CD14-positive monocyte (primary cell): ENCODE results near the gene RANBP10. TPM values are rescaled to one million over a fixed set of nuclear protein-coding genes. Genes with fewer than 3 reads are reported as not detected.

Experiments
- DNase-seq, 3 donors: peaks; one replicate each; pipeline ENCODE4 v3.0.0-alpha.2; 2011 to 2022
- H2AFZ ChIP-seq: 2 replicates; pipeline ENCODE4 v1.6.0; 2012; ENCODE audit warnings: mild to moderate bottlenecking, low read depth, low read length, inconsistent platforms; ENCODE audit not compliant: insufficient read depth, poor library complexity, severe bottlenecking
- H3K27ac ChIP-seq, 2 donors: 1 replicate in 1 of 2; 2 replicates in 1 of 2; pipeline ENCODE4 v1.5.1; 2012 to 2013; ENCODE audit warnings: low read length in 2 of 2, control low read depth in 1 of 2, inconsistent platforms in 1 of 2, low read depth in 1 of 2, mild to moderate bottlenecking in 1 of 2
- H3K27me3 ChIP-seq, 2 donors: one replicate each; pipeline versions ENCODE4 v1.6.0 to v1.6.1; 2011 to 2013; ENCODE audit warnings: low read length in 2 of 2; ENCODE audit not compliant: control insufficient read depth in 2 of 2, insufficient read depth in 2 of 2
- H3K36me3 ChIP-seq, 2 donors: replicated peaks in 1 of 2; 1 replicate in 1 of 2; 2 replicates in 1 of 2; pipeline versions ENCODE4 v1.5.1 to v1.6.1; 2012 to 2013; ENCODE audit warnings: low read length in 2 of 2, control low read depth in 1 of 2, inconsistent platforms in 1 of 2, mild to moderate bottlenecking in 1 of 2; ENCODE audit not compliant: insufficient read depth in 2 of 2, control insufficient read depth in 1 of 2
- H3K4me1 ChIP-seq, 2 donors: 1 replicate in 1 of 2; 2 replicates in 1 of 2; pipeline versions ENCODE4 v1.5.1 to v1.6.1; 2012 to 2013; ENCODE audit warnings: low read length in 2 of 2, control low read depth in 1 of 2, inconsistent platforms in 1 of 2, mild to moderate bottlenecking in 1 of 2, moderate library complexity in 1 of 2; ENCODE audit not compliant: insufficient read depth in 2 of 2, control insufficient read depth in 1 of 2
- H3K4me2 ChIP-seq: replicated peaks from 2 replicates; pipeline ENCODE3; 2012; ENCODE audit warnings: low read length, moderate library complexity, mild to moderate bottlenecking; ENCODE audit not compliant: poor library complexity, severe bottlenecking; ENCODE audit errors: extremely low read depth
- H3K4me3 ChIP-seq, 3 experiments: fragments of 200-600 bp in 1 of 3; sonication (generic) in 1 of 3; replicated peaks in 1 of 3; 1 replicate in 2 of 3; 2 replicates in 1 of 3; pipeline ENCODE4 v1.5.1; 2011 to 2013; ENCODE audit warnings: low read length in 3 of 3, mild to moderate bottlenecking in 3 of 3, control low read depth in 2 of 3, low read depth in 2 of 3, inconsistent platforms in 1 of 3, moderate library complexity in 1 of 3
- H3K79me2 ChIP-seq: 2 replicates; pipeline ENCODE4 v1.6.0; 2012; ENCODE audit warnings: mild to moderate bottlenecking, control low read depth, inconsistent platforms, low read length, moderate library complexity; ENCODE audit not compliant: insufficient read depth
- H3K9ac ChIP-seq: 2 replicates; pipeline ENCODE4 v1.6.0; 2017; ENCODE audit warnings: low read length, mild to moderate bottlenecking; ENCODE audit not compliant: insufficient read depth, poor library complexity, severe bottlenecking
- H3K9me3 ChIP-seq, 2 donors: replicated peaks in 1 of 2; 1 replicate in 1 of 2; 2 replicates in 1 of 2; pipeline versions ENCODE4 v1.5.1 to v1.6.1; 2012 to 2013; ENCODE audit warnings: low read length in 2 of 2, control low read depth in 1 of 2; ENCODE audit not compliant: control insufficient read depth in 1 of 2, insufficient read depth in 1 of 2
- H4K20me1 ChIP-seq: 2 replicates; pipeline ENCODE4 v1.6.0; 2012; ENCODE audit warnings: mild to moderate bottlenecking, low read length, control low read depth, moderate library complexity; ENCODE audit not compliant: insufficient read depth
- H3K27ac Mint-ChIP-seq, 7 donors: one replicate each; pipeline ENCODE4 v1.8.0; 2020; ENCODE audit warnings: mild to moderate bottlenecking in 7 of 7, mixed read lengths in 7 of 7, moderate library complexity in 6 of 7, inconsistent platforms in 2 of 7
- H3K27me3 Mint-ChIP-seq, 3 donors: one replicate each; pipeline ENCODE4 v1.8.0; 2021 to 2022; ENCODE audit warnings: low read depth in 3 of 3, mild to moderate bottlenecking in 3 of 3, mixed read lengths in 3 of 3, moderate library complexity in 3 of 3, inconsistent platforms in 1 of 3
- H3K36me3 Mint-ChIP-seq, 2 donors: one replicate each; pipeline ENCODE4 v1.8.0; 2020; ENCODE audit warnings: mixed read lengths in 2 of 2, inconsistent platforms in 1 of 2, mild to moderate bottlenecking in 1 of 2
- H3K4me1 Mint-ChIP-seq: one replicate; pipeline ENCODE4 v1.8.0; 2020; ENCODE audit warnings: mild to moderate bottlenecking, mixed read lengths
- H3K4me3 Mint-ChIP-seq, 2 donors: one replicate each; pipeline ENCODE4 v1.8.0; 2020; ENCODE audit warnings: mild to moderate bottlenecking in 2 of 2, mixed read lengths in 2 of 2, moderate library complexity in 1 of 2
- H3K9me3 Mint-ChIP-seq, 7 donors: one replicate each; pipeline ENCODE4 v1.8.0; 2020 to 2022; ENCODE audit warnings: mixed read lengths in 7 of 7, mild to moderate bottlenecking in 6 of 7, moderate library complexity in 6 of 7, inconsistent platforms in 2 of 7
- WGBS: methylation state at CpG from one replicate; pipeline ENCODE4 v1.1.5; 2013; ENCODE audit warnings: missing lambda C conversion rate; ENCODE audit not compliant: insufficient coverage; 5-methylcytosine and 5-hydroxymethylcytosine counted together
- intact Hi-C, 2 donors: fragments of 100-400 bp; cut with micrococcal nuclease; formaldehyde crosslinking; loops; one replicate each; pipeline versions ENCODE4 v1.15.0 to v1.15.1; 2023
- polyA plus RNA-seq, 3 donors: library from polyadenylated mRNA; depleted of rRNA in 1 of 3; unstranded in 2 of 3; stranded (reverse) in 1 of 3; fragments of 300-500 nt in 2 of 3; fragments of >200 nt in 1 of 3; fragmentation: Illumina TruSeq in 2 of 3; gene quantifications; 1 replicate in 2 of 3; 2 replicates in 1 of 3; pipeline ENCODE4 v1.2.3, GENCODE V29; 2012 to 2021
- TF ChIP-seq, protein P1 (sequence below): fragments of 200-600 bp; IDR thresholded peaks from one replicate; pipeline ENCODE4 v1.8.0; 2022; ENCODE audit warnings: antibody characterized with exemption, mild to moderate bottlenecking

The RANBP10 gene
- polyA plus RNA-seq, 3 donors = 6.4 to 16.7 (median 6.6) TPM

- TF ChIP-seq, protein P1, sequence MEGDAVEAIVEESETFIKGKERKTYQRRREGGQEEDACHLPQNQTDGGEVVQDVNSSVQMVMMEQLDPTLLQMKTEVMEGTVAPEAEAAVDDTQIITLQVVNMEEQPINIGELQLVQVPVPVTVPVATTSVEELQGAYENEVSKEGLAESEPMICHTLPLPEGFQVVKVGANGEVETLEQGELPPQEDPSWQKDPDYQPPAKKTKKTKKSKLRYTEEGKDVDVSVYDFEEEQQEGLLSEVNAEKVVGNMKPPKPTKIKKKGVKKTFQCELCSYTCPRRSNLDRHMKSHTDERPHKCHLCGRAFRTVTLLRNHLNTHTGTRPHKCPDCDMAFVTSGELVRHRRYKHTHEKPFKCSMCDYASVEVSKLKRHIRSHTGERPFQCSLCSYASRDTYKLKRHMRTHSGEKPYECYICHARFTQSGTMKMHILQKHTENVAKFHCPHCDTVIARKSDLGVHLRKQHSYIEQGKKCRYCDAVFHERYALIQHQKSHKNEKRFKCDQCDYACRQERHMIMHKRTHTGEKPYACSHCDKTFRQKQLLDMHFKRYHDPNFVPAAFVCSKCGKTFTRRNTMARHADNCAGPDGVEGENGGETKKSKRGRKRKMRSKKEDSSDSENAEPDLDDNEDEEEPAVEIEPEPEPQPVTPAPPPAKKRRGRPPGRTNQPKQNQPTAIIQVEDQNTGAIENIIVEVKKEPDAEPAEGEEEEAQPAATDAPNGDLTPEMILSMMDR = no peak
- Histone ChIP-seq H3K9me3 (no peaks in the 10 kb centered on the region), H3K27me3 (no peaks in the 10 kb centered on the region), H2AFZ (no peak overlapping the region), H3K27ac (no peak overlapping the region), H3K79me2 (no peaks in the 10 kb centered on the region), H3K36me3 (peaks cover 60 to 80% of the 10 kb centered on the region in 2 donors), H3K4me3 (no peak overlapping the region), H3K9ac (no peak overlapping the region), H3K4me2 (no peak overlapping the region), H3K4me1 (no peaks in the 10 kb centered on the region), H4K20me1 (no peaks in the 10 kb centered on the region)
- peak overlapping the region in 1 of 7 donors; percentile 50 for H3K27ac Mint-ChIP-seq
- H3K9me3 Mint-ChIP-seq = no peaks in the 10 kb centered on the region
- peaks cover 56 to 72% of the 10 kb centered on the region in 2 donors for H3K36me3 Mint-ChIP-seq
- 98% methylated on average over 7 of the region's 8 CpGs for WGBS
- H3K4me3 Mint-ChIP-seq = no peak overlapping the region
- intact Hi-C loops = no loop called here
- no peak for DNase-seq
- H3K27me3 Mint-ChIP-seq = peaks cover 0 to 1% (median 0%) of the 10 kb centered on the region in 3 donors
- H3K4me1 Mint-ChIP-seq = no peaks in the 10 kb centered on the region
Observed at GRCh38 chr16:67726106-67727034, 80.0 kb downstream of the RANBP10 start.

DNA sequence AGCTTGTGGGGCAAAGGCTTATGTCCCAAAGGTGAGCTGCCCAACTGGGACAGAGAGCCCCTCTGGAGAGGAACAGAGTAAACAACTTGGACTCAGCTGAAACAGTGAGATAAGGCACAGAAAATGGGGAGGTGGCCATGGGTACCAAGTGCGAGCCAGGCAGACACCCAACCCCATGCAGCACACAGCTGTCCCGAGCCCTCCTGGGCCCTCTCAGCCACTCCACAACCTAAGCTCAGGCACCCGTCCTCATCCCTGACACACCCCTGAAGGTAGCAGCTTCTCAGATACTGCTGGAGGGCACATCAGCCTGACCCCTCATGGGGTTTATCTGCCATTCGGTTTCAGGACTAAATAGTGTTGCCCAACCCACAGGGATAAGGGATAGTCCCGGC, 82.5 kb downstream of the RANBP10 start:
- DNase-seq = no peak
- H3K27me3 Mint-ChIP-seq = peaks cover 0 to 2% (median 0%) of the 10 kb centered on the region in 3 donors

More for the DNA sequence above, 82.5 kb downstream of the RANBP10 start:
- Histone ChIP-seq H3K27ac (no peak overlapping the region), H2AFZ (no peak overlapping the region), H3K9ac (no peak overlapping the region), H4K20me1 (no peaks in the 10 kb centered on the region), H3K4me3 (no peak overlapping the region), H3K27me3 (no peaks in the 10 kb centered on the region), H3K4me1 (peaks cover 7 to 14% of the 10 kb centered on the region in 2 donors), H3K4me2 (no peak overlapping the region), H3K79me2 (peaks cover under 1% of the 10 kb centered on the region), H3K36me3 (peaks cover 35 to 55% of the 10 kb centered on the region in 2 donors), H3K9me3 (no peaks in the 10 kb centered on the region)
- no peak overlapping the region for H3K4me3 Mint-ChIP-seq
- no peak overlapping the region for H3K27ac Mint-ChIP-seq
- peaks cover 10% of the 10 kb centered on the region for H3K4me1 Mint-ChIP-seq
- 96% methylated on average over 3 of the region's 5 CpGs for WGBS
- intact Hi-C loops = no loop called here
- H3K36me3 Mint-ChIP-seq = peaks cover 31 to 47% of the 10 kb centered on the region in 2 donors
- H3K9me3 Mint-ChIP-seq = no peaks in the 10 kb centered on the region
- TF ChIP-seq, protein P1 = no peak
